SJSA1 (cell line): Measurements from ENCODE around the gene MED20. TPM values are rescaled to one million over a fixed set of nuclear protein-coding genes. Genes with fewer than 3 reads are reported as not detected.

Experiments used
- DNase-seq, 2 experiments: peaks; one replicate each; pipeline ENCODE4 v3.0.0-alpha.2; 2015 to 2020; ENCODE audit warnings: low spot score in 2 of 2, low read depth in 1 of 2
- H3K27ac ChIP-seq: fragments of 250-450 bp; sonication (Bioruptor Pico); 2 replicates; pipeline ENCODE4 v1.5.1; 2020; ENCODE audit warnings: mild to moderate bottlenecking, moderate library complexity
- H3K27me3 ChIP-seq: fragments of 250-450 bp; sonication (Bioruptor Pico); replicated peaks from 2 replicates; pipeline ENCODE4 v1.5.1; 2020; ENCODE audit warnings: mild to moderate bottlenecking, moderate library complexity
- H3K36me3 ChIP-seq: fragments of 250-450 bp; sonication (Bioruptor Pico); 2 replicates; pipeline ENCODE4 v1.5.1; 2020; ENCODE audit warnings: mild to moderate bottlenecking
- H3K4me1 ChIP-seq: fragments of 250-450 bp; sonication (Bioruptor Pico); replicated peaks from 2 replicates; pipeline ENCODE4 v1.6.1; 2021; ENCODE audit warnings: mild to moderate bottlenecking
- H3K4me3 ChIP-seq: fragments of 250-450 bp; sonication (Bioruptor Pico); 2 replicates; pipeline ENCODE4 v1.5.1; 2020; ENCODE audit warnings: mild to moderate bottlenecking
- H3K9me3 ChIP-seq: fragments of 250-450 bp; sonication (Bioruptor Pico); replicated peaks from 2 replicates; pipeline ENCODE4 v1.5.1; 2020; ENCODE audit warnings: mild to moderate bottlenecking
- total RNA-seq: library from RNA; depleted of rRNA; stranded (reverse); fragments of >200 nt; shearing (Covaris generic); gene quantifications from 2 replicates; pipeline ENCODE4 v1.2.3, GENCODE V29; 2014

The MED20 gene
- total RNA-seq, 1 experiment from 2014 or later: 31.9 TPM

DNA sequence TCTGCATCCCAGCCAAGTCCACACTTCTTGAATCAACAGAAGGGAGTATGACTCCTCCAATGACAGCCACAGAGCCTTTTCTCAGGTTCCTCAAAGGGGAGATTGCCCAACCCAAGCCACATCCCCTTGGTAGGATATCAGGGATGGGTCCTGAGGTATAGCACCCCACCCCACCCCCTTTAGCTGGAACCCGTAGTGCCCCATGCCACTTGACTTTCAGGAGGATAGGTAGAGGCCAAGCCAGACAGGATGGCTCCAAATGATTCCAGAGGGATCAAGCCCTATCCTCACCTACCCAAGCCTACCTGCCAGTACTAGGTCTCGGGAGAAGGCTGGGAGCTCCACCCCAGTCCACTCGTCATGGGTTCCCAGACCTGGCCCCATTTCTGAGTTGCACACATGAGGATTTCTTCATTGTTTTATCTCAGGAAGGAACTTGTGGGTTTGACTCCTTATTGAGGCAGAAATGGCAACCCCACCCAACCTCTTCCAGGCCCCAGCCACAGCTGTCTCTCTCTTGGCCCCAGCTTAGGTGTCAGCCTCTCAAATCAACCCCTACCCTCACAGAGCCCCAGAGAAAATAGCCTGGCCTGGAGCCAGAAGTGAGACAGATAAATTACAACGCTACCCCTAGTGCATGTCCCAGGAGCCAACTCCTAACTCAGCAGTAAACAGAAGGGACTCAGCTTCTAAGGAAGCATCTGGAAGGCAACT lies 17.1 kb upstream of the MED20 start:
- Histone ChIP-seq H3K4me1 (peaks cover 32% of the 10 kb centered on the region), H3K4me3 (no peak overlapping the region), H3K9me3 (0 out of 2 replicates have a peak, but pooled peaks cover 5% of the 10 kb centered on the region), H3K27me3 (no peaks in the 10 kb centered on the region), H3K27ac (no peak overlapping the region), H3K36me3 (peaks cover 85% of the 10 kb centered on the region)
- no peak for DNase-seq

DNA sequence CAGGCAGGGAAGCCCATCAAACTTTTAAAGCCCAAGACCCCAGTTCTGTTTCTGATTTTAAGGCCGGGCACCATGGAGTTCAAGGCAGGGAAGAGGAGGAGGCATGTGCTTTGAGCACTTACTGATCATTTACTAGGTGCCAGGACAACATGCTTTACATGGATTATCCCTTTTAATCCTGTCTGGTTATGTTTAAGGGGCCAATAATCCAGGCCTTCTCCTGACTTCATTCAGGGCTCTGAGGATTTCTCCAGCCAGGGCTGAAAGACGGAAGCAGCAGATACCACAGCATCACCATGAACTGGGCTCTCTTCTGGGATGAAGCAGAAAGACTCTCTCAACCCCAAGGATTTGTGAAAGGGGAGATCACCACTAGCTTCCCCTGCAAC lies 16.5 kb upstream of the MED20 start:
- no peak overlapping the region for H3K27ac ChIP-seq
- H3K9me3 ChIP-seq: 0 out of 2 replicates have a peak, but pooled peaks cover 5% of the 10 kb centered on the region
- DNase-seq: no peak

DNA sequence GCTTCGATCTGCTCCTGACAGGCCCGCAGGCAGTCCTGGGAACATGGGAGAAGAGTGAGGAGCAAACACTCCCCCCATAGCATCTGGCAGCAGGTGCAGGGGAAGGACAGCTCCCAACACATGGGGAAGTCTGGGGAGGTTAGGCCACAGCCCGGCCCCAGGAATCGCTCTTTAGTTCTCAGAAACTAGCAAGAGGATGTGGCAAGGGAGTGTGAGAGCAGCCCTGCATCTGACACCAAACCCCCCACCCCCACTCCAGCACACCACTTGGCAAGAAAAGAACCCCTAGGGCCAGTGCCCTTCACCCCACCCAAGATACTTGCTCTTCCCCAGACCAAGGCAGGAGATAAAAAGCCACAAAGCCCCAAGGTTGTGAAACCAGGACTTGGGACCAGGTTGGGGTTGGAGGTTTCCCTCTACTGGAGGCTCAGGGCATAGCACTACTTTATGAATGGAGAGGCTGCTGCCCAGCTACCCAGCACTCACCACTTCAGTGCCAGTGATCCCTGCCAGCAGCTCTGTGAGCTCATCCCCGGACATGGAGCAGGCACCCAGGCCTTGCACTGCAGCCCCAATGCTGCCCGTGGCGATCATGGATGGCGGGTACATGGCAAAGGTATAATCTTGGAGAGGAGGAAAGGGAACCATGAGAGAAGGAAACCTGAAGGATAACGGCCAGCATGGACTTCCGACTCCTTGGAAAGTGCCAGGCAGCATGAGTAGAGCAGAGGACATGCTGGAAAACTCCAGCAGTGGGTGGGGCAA lies 15.3 kb upstream of the MED20 start:
- DNase-seq: peak; percentile 65 to 75
- Histone ChIP-seq H3K36me3 (peaks cover 100% of the 10 kb centered on the region), H3K9me3 (0 out of 2 replicates have a peak, but pooled peaks cover 4% of the 10 kb centered on the region), H3K27me3 (no peaks in the 10 kb centered on the region), H3K4me1 (peaks cover 23% of the 10 kb centered on the region), H3K27ac (no peak overlapping the region), H3K4me3 (no peak overlapping the region)

More for the DNA sequence above, 16.5 kb upstream of the MED20 start:
- H3K27me3 ChIP-seq: no peaks in the 10 kb centered on the region
- no peak overlapping the region for H3K4me3 ChIP-seq
- peaks cover 31% of the 10 kb centered on the region for H3K4me1 ChIP-seq
- H3K36me3 ChIP-seq: peaks cover 91% of the 10 kb centered on the region

DNA sequence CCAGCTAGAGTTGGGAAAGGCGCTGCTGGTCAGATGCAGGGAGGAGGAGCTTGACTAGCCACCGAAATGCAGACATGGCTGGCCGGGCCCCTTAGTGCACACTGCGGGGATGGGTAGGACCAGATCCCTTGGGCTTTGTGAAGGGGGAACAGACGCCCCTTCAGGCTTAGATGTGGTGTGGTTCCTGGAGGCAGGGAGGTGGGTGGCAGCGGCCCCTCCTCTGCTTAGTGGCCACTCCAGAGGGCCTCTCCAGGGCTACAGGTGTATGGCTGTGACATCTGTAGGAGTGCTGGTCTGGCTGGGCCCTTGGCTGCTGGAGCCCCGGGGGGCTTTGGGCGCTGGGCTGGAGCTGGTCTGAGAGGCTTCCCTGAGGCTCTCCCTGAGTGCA lies 14.7 kb upstream of the MED20 start:
- no peak overlapping the region for H3K4me3 ChIP-seq
- no peaks in the 10 kb centered on the region for H3K9me3 ChIP-seq
- no peak for DNase-seq
- H3K27ac ChIP-seq: no peak overlapping the region
- no peaks in the 10 kb centered on the region for H3K27me3 ChIP-seq
- H3K36me3 ChIP-seq: peaks cover 100% of the 10 kb centered on the region
- H3K4me1 ChIP-seq: peaks cover 23% of the 10 kb centered on the region

DNA sequence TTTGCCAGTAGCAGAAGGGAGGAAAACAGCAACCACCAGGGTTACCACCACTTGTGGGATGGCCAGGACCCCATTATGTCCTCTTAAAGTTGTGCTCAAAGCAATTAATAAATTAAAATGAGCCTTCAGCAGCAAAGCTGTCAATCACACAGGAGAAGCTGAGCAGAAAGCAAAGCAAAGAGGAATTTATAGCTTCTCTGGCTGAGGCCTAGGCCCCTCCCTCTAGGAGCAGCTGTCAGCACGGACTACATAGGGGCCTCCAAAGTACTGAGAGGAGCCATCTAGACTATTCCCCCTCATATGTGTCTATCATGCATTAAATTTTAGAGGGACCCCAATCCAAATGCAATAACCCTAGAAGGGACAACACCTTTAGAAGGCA lies 14.2 kb upstream of the MED20 start:
- H3K4me3 ChIP-seq: no peak overlapping the region
- no peaks in the 10 kb centered on the region for H3K9me3 ChIP-seq
- DNase-seq: no peak
- peaks cover 100% of the 10 kb centered on the region for H3K36me3 ChIP-seq
- H3K27me3 ChIP-seq: no peaks in the 10 kb centered on the region
- peaks cover 18% of the 10 kb centered on the region for H3K4me1 ChIP-seq
- H3K27ac ChIP-seq: no peak overlapping the region

DNA sequence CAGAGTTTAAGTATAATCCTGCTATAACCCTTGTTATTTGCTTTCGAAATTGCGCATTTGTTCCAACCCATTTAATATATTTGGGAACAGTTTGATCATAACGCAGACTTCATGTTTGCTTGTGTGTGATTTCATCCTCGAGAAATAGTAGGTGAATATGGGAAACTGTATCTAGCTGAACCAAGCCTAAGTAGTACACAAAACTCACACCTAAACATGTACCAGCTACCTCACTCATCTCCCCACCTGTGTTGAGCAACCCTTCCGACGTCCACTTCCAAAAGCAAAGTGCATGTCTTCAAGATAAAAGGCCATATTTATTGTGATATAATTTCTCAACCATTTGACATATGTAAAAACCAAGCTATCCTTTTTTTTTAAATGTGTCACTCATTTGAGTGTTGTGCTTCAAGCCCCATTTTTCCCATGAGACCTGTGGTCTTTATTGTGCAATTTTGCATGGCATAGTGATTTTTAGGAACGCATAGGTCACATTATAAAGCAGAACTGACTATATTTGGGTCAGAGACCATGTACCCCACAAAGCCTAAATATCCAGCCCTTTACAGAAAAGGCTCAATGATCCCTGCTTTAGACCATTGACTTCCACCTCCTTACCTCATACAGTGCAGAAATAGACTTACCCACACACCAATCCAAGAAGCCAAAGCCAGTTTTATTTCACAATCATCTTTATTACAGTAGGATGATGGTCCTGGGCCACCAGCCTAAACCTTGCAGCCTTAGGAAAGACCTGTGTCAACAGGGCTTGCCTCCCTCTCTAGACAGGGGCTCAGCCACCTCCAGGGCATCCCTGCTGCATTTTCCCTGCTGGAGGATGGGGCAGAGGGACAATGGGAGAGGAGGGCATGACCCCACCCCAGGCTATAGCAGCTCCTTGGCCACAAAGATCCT lies 13.6 kb upstream of the MED20 start:
- no peaks in the 10 kb centered on the region for H3K9me3 ChIP-seq
- no peaks in the 10 kb centered on the region for H3K27me3 ChIP-seq
- peaks cover 12% of the 10 kb centered on the region for H3K4me1 ChIP-seq
- H3K4me3 ChIP-seq: no peak overlapping the region
- H3K36me3 ChIP-seq: peaks cover 100% of the 10 kb centered on the region
- H3K27ac ChIP-seq: no peak overlapping the region
- DNase-seq: no peak

DNA sequence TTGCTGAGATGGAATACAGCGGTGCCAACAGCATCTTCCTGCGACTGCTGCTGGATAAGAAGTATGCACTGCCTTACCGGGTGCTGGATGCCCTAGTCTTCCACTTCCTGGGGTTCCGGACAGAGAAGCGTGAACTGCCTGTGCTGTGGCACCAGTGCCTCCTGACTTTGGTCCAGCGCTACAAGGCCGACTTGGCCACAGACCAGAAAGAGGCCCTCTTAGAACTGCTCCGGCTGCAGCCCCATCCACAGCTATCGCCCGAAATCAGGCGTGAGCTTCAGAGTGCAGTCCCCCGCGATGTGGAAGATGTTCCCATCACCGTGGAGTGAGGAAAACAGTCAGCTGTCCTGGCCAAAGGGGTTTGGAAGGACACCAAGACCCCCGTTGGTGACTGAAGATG lies 11.4 kb upstream of the MED20 start:
- Histone ChIP-seq H3K4me1 (peaks cover 6% of the 10 kb centered on the region; the same call in 1 of the 2 replicates), H3K9me3 (no peaks in the 10 kb centered on the region), H3K36me3 (peaks cover 100% of the 10 kb centered on the region), H3K27me3 (no peaks in the 10 kb centered on the region), H3K4me3 (no peak overlapping the region), H3K27ac (no peak overlapping the region)
- DNase-seq: no peak

DNA sequence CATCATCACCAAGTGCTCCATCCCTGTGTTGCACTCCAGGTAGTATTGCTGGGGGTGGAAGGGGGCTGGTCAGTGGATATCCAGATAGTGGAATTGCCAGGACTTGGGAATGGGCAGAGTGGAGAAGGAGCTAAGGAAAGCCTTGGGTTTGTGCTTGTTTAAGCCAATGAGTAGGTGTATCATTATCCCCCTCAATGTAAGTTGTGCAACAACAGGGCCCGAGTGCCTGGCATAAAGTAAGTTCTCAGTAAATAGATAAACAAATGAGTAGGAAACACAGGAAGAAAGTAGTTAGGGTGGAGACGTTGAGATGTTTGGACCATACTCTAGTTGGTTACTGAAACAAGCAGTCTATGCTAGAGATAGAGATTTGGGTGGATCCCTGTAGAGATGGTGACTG lies 10.9 kb upstream of the MED20 start:
- Histone ChIP-seq H3K4me1 (peaks cover 6% of the 10 kb centered on the region; the same call in 1 of the 2 replicates), H3K36me3 (peaks cover 99% of the 10 kb centered on the region), H3K4me3 (no peak overlapping the region), H3K27ac (no peak overlapping the region), H3K9me3 (no peaks in the 10 kb centered on the region), H3K27me3 (no peaks in the 10 kb centered on the region)
- DNase-seq: no peak

DNA sequence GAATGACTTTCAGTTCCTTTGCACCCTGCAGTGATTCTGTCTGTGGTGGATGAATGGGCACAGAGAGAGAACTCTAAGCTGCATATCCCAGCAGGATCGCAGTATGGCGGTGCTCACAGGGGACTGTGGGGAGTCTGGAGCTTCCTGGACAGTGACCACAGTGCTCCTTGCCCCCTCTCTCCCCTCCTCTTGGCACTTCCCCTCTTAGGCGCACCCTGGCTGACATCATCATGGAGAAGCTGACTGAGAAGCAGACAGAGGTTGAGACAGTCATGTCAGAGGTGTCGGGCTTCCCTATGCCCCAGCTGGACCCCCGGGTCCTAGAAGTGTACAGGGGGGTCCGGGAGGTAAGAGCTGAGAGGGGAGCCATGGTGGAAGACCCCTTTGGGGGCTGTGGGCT lies 9.0 kb upstream of the MED20 start:
- Histone ChIP-seq H3K4me3 (no peak overlapping the region), H3K36me3 (peaks cover 89% of the 10 kb centered on the region), H3K9me3 (no peaks in the 10 kb centered on the region), H3K27me3 (no peaks in the 10 kb centered on the region), H3K4me1 (no peaks in the 10 kb centered on the region), H3K27ac (no peak overlapping the region)
- no peak for DNase-seq

DNA sequence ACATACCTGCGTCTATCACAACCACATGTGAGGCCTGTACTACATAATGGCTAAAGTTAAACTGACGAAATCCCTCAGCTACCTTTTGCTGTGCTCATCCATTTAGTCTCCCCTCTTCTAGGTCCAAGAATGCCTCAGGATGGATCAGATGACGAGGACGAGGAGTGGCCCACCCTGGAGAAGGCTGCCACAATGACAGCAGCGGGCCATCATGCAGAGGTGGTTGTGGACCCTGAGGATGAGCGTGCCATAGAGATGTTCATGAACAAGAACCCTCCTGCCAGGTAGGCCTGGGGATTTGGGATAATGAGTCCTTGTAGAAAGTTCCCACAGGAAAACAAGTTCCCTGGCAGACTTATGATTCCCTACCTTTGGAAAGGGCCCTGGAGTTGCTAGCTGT lies 6.3 kb upstream of the MED20 start:
- DNase-seq: no peak
- no peaks in the 10 kb centered on the region for H3K9me3 ChIP-seq
- no peak overlapping the region for H3K4me3 ChIP-seq
- H3K36me3 ChIP-seq: peaks cover 85% of the 10 kb centered on the region
- peaks cover 7% of the 10 kb centered on the region for H3K4me1 ChIP-seq
- no peak overlapping the region for H3K27ac ChIP-seq
- no peaks in the 10 kb centered on the region for H3K27me3 ChIP-seq

DNA sequence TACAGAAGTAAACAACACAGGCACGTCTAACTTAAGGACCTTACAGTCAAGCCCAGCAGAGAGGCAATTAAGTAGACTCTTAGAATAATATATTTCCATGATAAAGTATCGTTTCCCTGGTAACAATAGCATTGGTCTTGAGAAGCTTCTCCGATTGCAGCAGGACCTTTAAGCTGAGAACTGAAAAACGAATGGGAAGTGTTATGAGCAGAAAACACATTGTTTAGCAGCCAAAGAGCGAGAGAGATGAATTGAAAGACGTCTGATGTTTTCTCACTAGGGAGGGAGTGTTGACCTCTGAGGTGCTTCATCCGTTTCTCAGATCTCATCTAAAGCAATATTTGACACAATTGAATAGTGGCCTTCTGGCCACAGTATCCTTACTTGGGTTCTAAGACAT lies 1.2 kb upstream of the MED20 start:
- H3K4me3 ChIP-seq: peak overlapping the region; percentile 63
- peaks cover 34% of the 10 kb centered on the region for H3K36me3 ChIP-seq
- H3K27ac ChIP-seq: no peak overlapping the region
- DNase-seq: no peak
- peaks cover 27% of the 10 kb centered on the region for H3K4me1 ChIP-seq
- H3K9me3 ChIP-seq: no peaks in the 10 kb centered on the region
- no peaks in the 10 kb centered on the region for H3K27me3 ChIP-seq

DNA sequence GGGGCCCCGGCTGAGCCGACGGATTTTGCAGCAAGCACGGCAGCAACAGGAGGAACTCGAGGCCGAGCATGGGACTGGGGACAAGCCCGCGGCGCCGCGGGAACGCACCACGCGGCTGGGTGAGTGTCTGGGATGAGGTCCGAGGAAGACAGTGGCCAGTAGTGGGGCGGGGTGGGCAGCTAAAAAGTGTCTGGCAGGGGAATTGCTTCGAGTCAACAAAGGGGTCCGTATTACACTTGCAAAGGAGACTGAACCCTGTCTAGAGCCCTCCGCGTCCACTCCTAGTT lies 716 bp upstream of the MED20 start:
- no peaks in the 10 kb centered on the region for H3K27me3 ChIP-seq
- H3K4me3 ChIP-seq: peak overlapping the region; percentile 63
- peaks cover 37% of the 10 kb centered on the region for H3K36me3 ChIP-seq
- peak overlapping the region; percentile 97 for H3K27ac ChIP-seq
- no peak for DNase-seq
- H3K9me3 ChIP-seq: no peaks in the 10 kb centered on the region
- peaks cover 32% of the 10 kb centered on the region for H3K4me1 ChIP-seq

DNA sequence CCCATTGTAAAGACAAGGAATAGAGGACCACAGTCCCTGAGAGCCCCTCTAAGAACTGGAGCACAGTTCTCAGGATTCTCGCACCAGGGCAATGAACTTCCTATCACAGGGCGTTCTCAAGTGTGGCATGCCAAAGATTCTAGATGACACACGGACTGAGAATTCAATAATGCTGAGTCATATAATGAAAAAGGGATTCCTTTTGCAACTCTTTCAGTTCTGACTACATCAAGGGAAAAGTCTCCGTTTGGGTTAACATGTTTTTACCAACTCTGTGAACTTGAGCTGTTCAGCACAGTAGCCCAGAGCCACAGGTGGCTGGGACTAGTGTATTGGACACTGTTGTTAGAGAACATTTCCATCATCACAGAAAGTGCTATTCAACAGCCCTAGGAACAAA lies 3.4 kb downstream of the MED20 start:
- peaks cover 29% of the 10 kb centered on the region for H3K4me1 ChIP-seq
- peak overlapping the region; percentile 94 for H3K27ac ChIP-seq
- no peaks in the 10 kb centered on the region for H3K9me3 ChIP-seq
- no peaks in the 10 kb centered on the region for H3K27me3 ChIP-seq
- H3K36me3 ChIP-seq: peaks cover 48% of the 10 kb centered on the region
- H3K4me3 ChIP-seq: no peak overlapping the region
- DNase-seq: peak; percentile 83 to 92
